GM23338 (cell line): ENCODE results near the gene CASP2. TPM values are rescaled to one million over a fixed set of nuclear protein-coding genes. Genes with fewer than 3 reads are reported as not detected.

Source experiments
- ATAC-seq: fragments of 200-7000 bp; cut with Tn5 transposase; 3 replicates; pipeline ENCODE4 v1.9.1; 2020
- DNase-seq: peaks from one replicate; pipeline ENCODE4 v3.0.0-alpha.2; 2015; ENCODE audit warnings: low spot score
- H2AFZ ChIP-seq: fragments of 200-600 bp; sonication (generic); 2 replicates; pipeline ENCODE4 v1.8.0; 2016; ENCODE audit warnings: antibody characterized with exemption, mild to moderate bottlenecking, moderate library complexity
- H3F3A ChIP-seq: fragments of 200-600 bp; sonication (generic); replicated peaks from 2 replicates; pipeline ENCODE4 v1.8.0; 2017; ENCODE audit warnings: antibody characterized with exemption, mixed run types, low read depth
- H3K27ac ChIP-seq: fragments of 200-600 bp; sonication (generic); 2 replicates; pipeline ENCODE4 v1.6.1; 2016; ENCODE audit warnings: low read depth
- H3K27me3 ChIP-seq: fragments of 200-600 bp; sonication (generic); 2 replicates; pipeline ENCODE4 v1.8.0; 2016; ENCODE audit warnings: mild to moderate bottlenecking, mixed run types, moderate library complexity; ENCODE audit not compliant: insufficient read depth
- H3K36me3 ChIP-seq: fragments of 200-600 bp; sonication (generic); 2 replicates; pipeline ENCODE4 v1.8.0; 2016; ENCODE audit warnings: mild to moderate bottlenecking; ENCODE audit not compliant: insufficient read depth
- H3K4me1 ChIP-seq: fragments of 200-600 bp; sonication (generic); 2 replicates; pipeline ENCODE4 v1.8.0; 2016; ENCODE audit warnings: mild to moderate bottlenecking, moderate library complexity; ENCODE audit not compliant: insufficient read depth
- H3K4me2 ChIP-seq: fragments of 200-600 bp; sonication (generic); 2 replicates; pipeline ENCODE4 v1.7.1; 2017; ENCODE audit warnings: mixed run types
- H3K4me3 ChIP-seq: fragments of 200-600 bp; sonication (generic); 2 replicates; pipeline ENCODE4 v1.6.1; 2016; ENCODE audit warnings: mixed run types
- H3K79me2 ChIP-seq: fragments of 200-600 bp; sonication (generic); replicated peaks from 2 replicates; pipeline ENCODE4 v1.8.0; 2017; ENCODE audit warnings: mild to moderate bottlenecking; ENCODE audit not compliant: insufficient read depth
- H3K9me2 ChIP-seq: fragments of 200-600 bp; sonication (generic); 2 replicates; pipeline ENCODE4 v1.8.0; 2017; ENCODE audit not compliant: insufficient read depth
- H4K20me1 ChIP-seq: fragments of 200-600 bp; sonication (generic); replicated peaks from 2 replicates; pipeline ENCODE4 v1.8.0; 2017; ENCODE audit warnings: mild to moderate bottlenecking; ENCODE audit not compliant: insufficient read depth
- H3K27ac Mint-ChIP-seq: 2 replicates; pipeline ENCODE4 v1.8.0; 2020; ENCODE audit warnings: inconsistent platforms, mild to moderate bottlenecking, moderate library complexity, mixed read lengths
- H3K27me3 Mint-ChIP-seq: 3 replicates; pipeline ENCODE4 v1.8.0; 2022; ENCODE audit warnings: low read depth, mild to moderate bottlenecking, moderate library complexity, mixed read lengths, inconsistent platforms; ENCODE audit not compliant: insufficient read depth, poor library complexity
- H3K36me3 Mint-ChIP-seq: 3 replicates; pipeline ENCODE4 v1.8.0; 2021; ENCODE audit warnings: low read depth, mild to moderate bottlenecking, inconsistent platforms, moderate library complexity, mixed read lengths
- H3K4me1 Mint-ChIP-seq: 3 replicates; pipeline ENCODE4 v1.8.0; 2020; ENCODE audit warnings: mild to moderate bottlenecking, inconsistent platforms, mixed read lengths
- H3K4me3 Mint-ChIP-seq: 3 replicates; pipeline ENCODE4 v1.8.0; 2021; ENCODE audit warnings: moderate library complexity, mild to moderate bottlenecking, inconsistent platforms, mixed read lengths
- H3K9me3 Mint-ChIP-seq: 3 replicates; pipeline ENCODE4 v1.8.0; 2020; ENCODE audit warnings: moderate library complexity, mild to moderate bottlenecking, inconsistent platforms, mixed read lengths
- CREB1 ChIP-seq: fragments of 250-450 bp; sonication (Bioruptor Pico); IDR thresholded peaks from 2 replicates; pipeline ENCODE4 v1.5.0; 2020; ENCODE audit warnings: low read depth, mild to moderate bottlenecking, moderate library complexity
- CTCF ChIP-seq, 2 experiments: fragments of 200-600 bp in 1 of 2; sonication (generic) in 1 of 2; conservative IDR thresholded peaks; 2 replicates each; pipeline versions ENCODE4 v1.5.1 to v1.6.1; 2016 to 2017; ENCODE audit warnings: antibody characterized with exemption in 2 of 2, low read depth in 2 of 2, mild to moderate bottlenecking in 2 of 2, moderate library complexity in 1 of 2
- ETS1 ChIP-seq: IDR thresholded peaks from 2 replicates; pipeline ENCODE4 v1.6.1; 2016; ENCODE audit warnings: antibody characterized with exemption
- EZH2 ChIP-seq: fragments of 200-600 bp; sonication (generic); IDR thresholded peaks from one replicate; pipeline ENCODE4 v1.8.0; 2017; ENCODE audit warnings: antibody characterized with exemption, mild to moderate bottlenecking, low read depth; ENCODE audit not compliant: unreplicated experiment
- EZH2phosphoT487 ChIP-seq: fragments of 200-600 bp; sonication (generic); IDR thresholded peaks from one replicate; pipeline ENCODE4 v1.8.1; 2018; ENCODE audit warnings: antibody characterized with exemption; ENCODE audit not compliant: unreplicated experiment
- JUNB ChIP-seq: IDR thresholded peaks from one replicate; pipeline ENCODE4 v1.6.1; 2016; ENCODE audit warnings: antibody characterized with exemption; ENCODE audit not compliant: unreplicated experiment
- NANOG ChIP-seq: IDR thresholded peaks from 2 replicates; pipeline ENCODE4 v1.6.1; 2016; ENCODE audit warnings: antibody characterized with exemption, borderline replicate concordance
- POLR2AphosphoS5 ChIP-seq: IDR thresholded peaks from 2 replicates; pipeline ENCODE4 v1.6.1; 2016; ENCODE audit warnings: antibody characterized with exemption, low read depth
- REST ChIP-seq: IDR thresholded peaks from one replicate; pipeline ENCODE4 v1.6.1; 2018; ENCODE audit warnings: antibody characterized with exemption; ENCODE audit not compliant: unreplicated experiment
- STAT1 ChIP-seq: IDR thresholded peaks from one replicate; pipeline ENCODE4 v1.6.1; 2016; ENCODE audit warnings: antibody characterized with exemption; ENCODE audit not compliant: unreplicated experiment
- ZNF114 ChIP-seq: fragments of 250-450 bp; sonication (Bioruptor Pico); IDR thresholded peaks from 2 replicates; pipeline ENCODE4 v1.5.0; 2020; ENCODE audit warnings: mild to moderate bottlenecking, moderate library complexity
- ZNF331 ChIP-seq: fragments of 250-450 bp; sonication (Bioruptor Pico); IDR thresholded peaks from 2 replicates; pipeline ENCODE4 v1.5.0; 2020; ENCODE audit warnings: low read depth, mild to moderate bottlenecking, moderate library complexity
- polyA plus RNA-seq: library from polyadenylated mRNA; unstranded; fragments of >200 nt; fragmentation: Nextera tagmentation; extraction: Ambion mirVana; gene quantifications from 2 replicates; pipeline ENCODE4 v1.2.1, GENCODE V29; 2016
- total RNA-seq: library from RNA; depleted of rRNA; stranded (reverse); fragments of >200 nt; shearing (Covaris generic); gene quantifications from 2 replicates; pipeline ENCODE4 v1.2.3, GENCODE V29; 2014

Gene CASP2
- total and polyA plus RNA-seq, 2 experiments from 2014 or later: 17.7 to 21.8 TPM

GRCh38 chr7:143286522-143286890 is 1.6 kb upstream of the CASP2 start (continued):
- TF ChIP-seq EZH2 (no peak), CREB1 (CRISPR knock-in tag) (no peak), ETS1 (no peak), ZNF331 (no peak), NANOG (no peak), JUNB (no peak), REST (no peak), ZNF114 (CRISPR knock-in tag) (no peak), STAT1 (no peak), POLR2AphosphoS5 (no peak), CTCF (conservative IDR thresholded peaks at IDR 0.05; ENCODE audit: low read depth in 2 of 2) (no peak)

GRCh38 chr7:143287339-143287934 is 714 bp upstream of the CASP2 start:
- Histone ChIP-seq H3K27me3 (peaks cover 24% of the 10 kb centered on the region), H3K9me2 (peaks cover 6% of the 10 kb centered on the region; the same call in 1 of the 2 replicates), H3K4me3 (peak overlapping the region; percentile 23; the same call in 1 of the 2 replicates), H4K20me1 (peaks cover 21% of the 10 kb centered on the region), H3K4me2 (no peak overlapping the region), H3K36me3 (peaks cover 14% of the 10 kb centered on the region), H3K79me2 (peaks cover 38% of the 10 kb centered on the region), H2AFZ (peak overlapping the region; percentile 78), H3F3A (peaks cover 13% of the 10 kb centered on the region; the same call in 1 of the 2 replicates), H3K27ac (no peak overlapping the region), H3K4me1 (peaks cover 42% of the 10 kb centered on the region)
- no peak for ATAC-seq
- Mint-ChIP-seq H3K27me3 (peaks cover 44% of the 10 kb centered on the region), H3K4me3 (peak overlapping the region; percentile 27), H3K4me1 (peaks cover 39% of the 10 kb centered on the region), H3K9me3 (peaks cover 18% of the 10 kb centered on the region), H3K27ac (no peak overlapping the region), H3K36me3 (peaks cover 47% of the 10 kb centered on the region)
- no peak for DNase-seq
- TF ChIP-seq EZH2phosphoT487: no peak
- no peak for TF ChIP-seq ETS1
- no peak for TF ChIP-seq CTCF (conservative IDR thresholded peaks at IDR 0.05; ENCODE audit: low read depth in 2 of 2)
- no peak for TF ChIP-seq STAT1
- TF ChIP-seq REST: no peak
- no peak for TF ChIP-seq NANOG
